Aorta (tissue), 5 donors: Measurements from ENCODE around the gene BUB1. TPM values are rescaled to one million over a fixed set of nuclear protein-coding genes. Genes with fewer than 3 reads are reported as not detected.

Experiments used
- ATAC-seq: fragments of 200-7000 bp; cut with Tn5 transposase; one replicate; pipeline ENCODE4 v1.9.1; 2022; ENCODE audit warnings: moderate library complexity; ENCODE audit not compliant: low FRiP score
- DNase-seq, 2 donors: peaks; one replicate each; pipeline ENCODE4 v3.0.0-alpha.2; 2020
- H3K27ac ChIP-seq, 2 donors: one replicate each; pipeline ENCODE4 v1.5.1; 2013; ENCODE audit warnings: low read length in 2 of 2, mild to moderate bottlenecking in 2 of 2, moderate library complexity in 2 of 2, control low read depth in 1 of 2, inconsistent platforms in 1 of 2, low read depth in 1 of 2
- H3K27me3 ChIP-seq, 2 donors: one replicate each; pipeline ENCODE4 v1.6.1; 2013; ENCODE audit warnings: control low read depth in 1 of 2, low read length in 1 of 2, mild to moderate bottlenecking in 1 of 2, moderate library complexity in 1 of 2; ENCODE audit not compliant: insufficient read depth in 2 of 2, control insufficient read depth in 1 of 2
- H3K36me3 ChIP-seq, 2 donors: one replicate each; pipeline ENCODE4 v1.6.1; 2013; ENCODE audit warnings: control low read depth in 1 of 2, low read length in 1 of 2, mild to moderate bottlenecking in 1 of 2; ENCODE audit not compliant: insufficient read depth in 2 of 2, control insufficient read depth in 1 of 2
- H3K4me1 ChIP-seq, 2 donors: one replicate each; pipeline ENCODE4 v1.6.1; 2013; ENCODE audit warnings: low read length in 2 of 2, control low read depth in 1 of 2, mild to moderate bottlenecking in 1 of 2, moderate library complexity in 1 of 2; ENCODE audit not compliant: insufficient read depth in 2 of 2, control insufficient read depth in 1 of 2
- H3K4me3 ChIP-seq, 2 donors: one replicate each; pipeline ENCODE4 v1.5.1; 2013; ENCODE audit warnings: low read length in 2 of 2, control low read depth in 1 of 2, mild to moderate bottlenecking in 1 of 2
- H3K9me3 ChIP-seq: one replicate; pipeline ENCODE4 v1.6.1; 2013; ENCODE audit warnings: mild to moderate bottlenecking, low read length; ENCODE audit not compliant: control insufficient read depth
- WGBS, 2 donors: extraction: QIAGEN DNeasy Blood & Tissue Kit; methylation state at CpG; one replicate each; pipeline ENCODE4 v1.1.7; 2013; 5-methylcytosine and 5-hydroxymethylcytosine counted together
- intact Hi-C, 2 donors: fragments of 100-400 bp; cut with DNase I; formaldehyde crosslinking; loops; one replicate each; pipeline versions ENCODE4 v1.14.2 to v1.15.0; 2022
- polyA plus RNA-seq, 2 donors: library from polyadenylated mRNA; stranded (reverse); fragments of 200-250 nt; gene quantifications; one replicate each; pipeline ENCODE4 v1.2.3, GENCODE V29; 2013
- total RNA-seq, 2 donors: library from RNA; stranded (reverse); fragmentation: NEBNext Ultra II Directional; extraction: Animal tissue kit (Norgen Biotek cat#: 25700); gene quantifications; one replicate each; pipeline ENCODE4 v1.2.1, GENCODE V29; 2021
- donor health status: healthy with polysubstance abuse.
- donor health status: Bipolar disorder and iron deficiency.
- donor health status: DM: no; HTN: no; CAD: no.
- donor health status: DM: no; HTN: no; CAD: no.
- donor health status: DM: yes; HTN: yes; CAD: no.

BUB1 gene
- total and polyA plus RNA-seq, 4 donors = 0.38 to 2.5 (median 0.84) TPM; not detected in 1

- H3K27ac ChIP-seq = no peak overlapping the region
- DNase-seq (no peak), ATAC-seq (no peak)
- no peaks in the 10 kb centered on the region for H3K4me1 ChIP-seq
- H3K27me3 ChIP-seq = no peaks in the 10 kb centered on the region
- no peaks in the 10 kb centered on the region for H3K9me3 ChIP-seq
- no peak overlapping the region for H3K4me3 ChIP-seq
- intact Hi-C loops = loop anchor here (2.0 to 5.0 kb wide), 3 partner anchors 37 to 77 kb away; no protein-coding TSS in a partner anchor
- WGBS, 2 donors = 84 to 87% methylated on average over 12 of the region's 12 CpGs
- H3K36me3 ChIP-seq = no peaks in the 10 kb centered on the region
Measured at GRCh38 chr2:110679865-110680264, 2.0 kb upstream of the BUB1 start.

- Histone ChIP-seq H3K9me3 (no peaks in the 10 kb centered on the region), H3K36me3 (no peaks in the 10 kb centered on the region), H3K4me1 (no peaks in the 10 kb centered on the region), H3K4me3 (peak overlapping the region in 1 of 2 donors; percentile 75), H3K27me3 (no peaks in the 10 kb centered on the region), H3K27ac (no peak overlapping the region)
- 4% methylated on average over 9 of the region's 9 CpGs for WGBS, 2 donors
- ATAC-seq (no peak), DNase-seq (no peak)
- intact Hi-C loops = loop anchor here (2.0 to 5.0 kb wide), 3 partner anchors 37 to 78 kb away; no protein-coding TSS in a partner anchor
Measured at GRCh38 chr2:110679337-110679707, 1.5 kb upstream of the BUB1 start.

- Histone ChIP-seq H3K4me1 (no peaks in the 10 kb centered on the region), H3K27me3 (no peaks in the 10 kb centered on the region), H3K9me3 (no peaks in the 10 kb centered on the region), H3K4me3 (peak overlapping the region; percentile 75 to 83), H3K27ac (peak overlapping the region; percentile 54 to 79), H3K36me3 (no peaks in the 10 kb centered on the region)
- intact Hi-C loops = loop anchor here (2.0 to 5.0 kb wide), 3 partner anchors 38 to 79 kb away; no protein-coding TSS in a partner anchor
- ATAC-seq (peak; percentile 63), DNase-seq (peak in 1 of 2 donors; percentile 43)
- WGBS, 2 donors = 0 to 1% methylated on average over 28 of the region's 28 CpGs
Measured at GRCh38 chr2:110678457-110679336, 834 bp upstream of the BUB1 start.

- no peak for DNase-seq
- Histone ChIP-seq H3K36me3 (no peaks in the 10 kb centered on the region), H3K9me3 (no peaks in the 10 kb centered on the region), H3K27me3 (no peaks in the 10 kb centered on the region), H3K4me3 (no peak overlapping the region), H3K27ac (no peak overlapping the region), H3K4me1 (no peaks in the 10 kb centered on the region)
- 2 to 3% methylated on average over 5 of the region's 5 CpGs for WGBS, 2 donors
- ATAC-seq = no peak
- intact Hi-C loops = loop anchor here in 1 of 2 donors (5.0 kb wide), 1 partner anchor 80 kb away; no protein-coding TSS in a partner anchor
Measured at GRCh38 chr2:110677080-110677479, 783 bp downstream of the BUB1 start.

DNA sequence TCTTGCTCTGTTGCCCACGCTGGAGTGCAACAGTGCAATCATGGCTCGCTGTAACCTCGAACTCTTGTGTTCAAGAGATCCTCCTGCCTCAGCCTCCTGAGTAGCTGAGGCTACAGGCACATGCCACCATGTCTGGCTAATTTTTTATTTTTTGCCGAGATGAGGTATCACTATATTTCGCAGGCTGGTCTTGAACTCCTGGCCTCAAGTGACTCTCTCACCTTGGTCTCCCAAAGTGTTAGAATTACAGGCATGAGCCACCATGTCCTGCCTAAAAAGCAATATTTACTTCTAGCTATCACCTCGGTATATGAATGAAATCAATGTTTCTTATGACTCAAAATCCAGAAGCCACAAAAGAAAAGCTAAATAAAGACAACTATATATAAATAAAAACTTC lies 2.2 kb downstream of the BUB1 start:
- no peak overlapping the region for H3K27ac ChIP-seq
- intact Hi-C loops = loop anchor here in 1 of 2 donors (5.0 kb wide), 1 partner anchor 82 kb away; no protein-coding TSS in a partner anchor
- ATAC-seq (no peak), DNase-seq (no peak)
- WGBS, 2 donors = 78 to 82% methylated on average over 6 of the region's 6 CpGs
- no peaks in the 10 kb centered on the region for H3K9me3 ChIP-seq
- no peaks in the 10 kb centered on the region for H3K27me3 ChIP-seq
- no peaks in the 10 kb centered on the region for H3K4me1 ChIP-seq
- H3K36me3 ChIP-seq = no peaks in the 10 kb centered on the region
- H3K4me3 ChIP-seq = no peak overlapping the region

DNA sequence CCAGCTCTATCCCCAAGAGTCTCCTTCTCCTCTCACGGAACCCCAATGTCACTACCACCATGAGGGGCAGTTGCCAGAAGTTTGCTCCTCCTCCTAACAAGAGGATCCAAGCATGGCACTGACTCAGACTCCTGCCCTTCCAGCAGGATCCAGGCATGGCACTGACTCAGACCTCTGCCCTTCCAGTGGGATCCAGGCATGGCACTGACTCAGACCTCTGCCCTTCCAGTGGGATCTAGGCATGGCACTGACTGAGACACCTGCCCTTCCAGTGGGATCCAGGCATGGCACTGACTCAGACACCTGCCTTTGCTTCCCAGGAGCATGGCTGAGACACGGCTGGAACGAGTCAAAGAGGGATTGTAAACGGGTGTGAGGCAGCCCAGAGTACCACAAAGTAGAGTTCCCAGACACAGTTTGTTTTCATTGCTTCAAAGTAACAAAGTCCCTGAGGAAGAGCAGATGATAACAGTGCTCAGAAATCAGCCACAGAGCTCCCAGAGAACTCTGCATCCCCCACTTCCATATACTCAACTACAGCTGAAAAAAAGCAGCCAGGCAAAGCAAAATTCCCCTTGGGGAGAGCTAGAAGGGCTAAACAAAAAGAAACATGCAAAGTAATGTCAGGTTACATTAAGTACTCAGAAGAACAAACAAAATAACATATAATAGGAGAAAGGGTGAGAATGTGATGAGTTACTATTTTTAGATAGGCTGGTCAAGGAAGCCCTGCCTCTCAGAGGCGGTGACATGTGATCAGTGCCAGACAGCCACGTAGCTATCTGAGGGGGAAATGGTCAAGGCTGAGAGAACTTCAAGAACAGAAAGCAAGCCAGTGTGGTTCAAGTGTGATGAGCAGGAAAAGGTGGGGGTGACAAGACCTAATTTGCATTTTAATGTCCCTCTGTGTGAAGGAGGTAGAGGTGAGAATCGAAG lies 3.0 kb downstream of the BUB1 start:
- intact Hi-C loops = loop anchor here in 1 of 2 donors (5.0 kb wide), 1 partner anchor 82 kb away; no protein-coding TSS in a partner anchor
- Histone ChIP-seq H3K4me1 (no peaks in the 10 kb centered on the region), H3K4me3 (no peak overlapping the region), H3K36me3 (no peaks in the 10 kb centered on the region), H3K27me3 (no peaks in the 10 kb centered on the region), H3K9me3 (no peaks in the 10 kb centered on the region), H3K27ac (no peak overlapping the region)
- DNase-seq (peak in 1 of 2 donors; percentile 49), ATAC-seq (no peak)
- WGBS, 2 donors = 10% methylated on average over 7 of the region's 7 CpGs

GRCh38 chr2:110673201-110673600 lies 4.7 kb downstream of the BUB1 start:
- WGBS, 2 donors = 95 to 97% methylated on average over 4 of the region's 4 CpGs
- ATAC-seq (no peak), DNase-seq (no peak)
- Histone ChIP-seq H3K27me3 (no peaks in the 10 kb centered on the region), H3K4me1 (no peaks in the 10 kb centered on the region), H3K36me3 (no peaks in the 10 kb centered on the region), H3K9me3 (no peaks in the 10 kb centered on the region), H3K4me3 (no peak overlapping the region), H3K27ac (no peak overlapping the region)
- intact Hi-C loops = no loop called here

DNA sequence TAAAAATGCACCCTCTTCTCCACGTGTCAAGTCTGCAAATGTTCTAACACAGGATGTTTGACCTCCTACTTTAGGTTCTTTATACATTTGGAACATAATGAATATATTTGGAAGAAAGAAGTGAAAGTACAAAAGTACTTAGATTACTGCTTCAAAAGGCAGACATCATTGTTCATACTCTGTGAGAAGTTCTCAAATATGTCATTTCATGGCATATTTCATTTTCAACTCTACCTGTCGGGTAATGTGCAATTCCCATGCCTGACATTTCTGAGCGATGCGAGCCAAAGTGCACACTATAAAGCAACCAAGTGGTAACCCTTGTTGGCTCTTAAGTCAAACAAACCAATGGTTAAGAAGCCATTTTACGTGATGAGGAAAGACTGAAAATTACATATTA lies 7.0 kb downstream of the BUB1 start:
- H3K9me3 ChIP-seq = no peaks in the 10 kb centered on the region
- no peaks in the 10 kb centered on the region for H3K36me3 ChIP-seq
- intact Hi-C loops = no loop called here
- ATAC-seq (no peak), DNase-seq (no peak)
- H3K27ac ChIP-seq = no peak overlapping the region
- no peaks in the 10 kb centered on the region for H3K27me3 ChIP-seq
- no peaks in the 10 kb centered on the region for H3K4me1 ChIP-seq
- no peak overlapping the region for H3K4me3 ChIP-seq
- 93 to 95% methylated on average over 5 of the region's 5 CpGs for WGBS, 2 donors
